NT2/D1 (cell line): ENCODE results near the gene C4orf51.
"Not testable (repeated sequence)": the region's sequence is repeated elsewhere in the genome, so short reads cannot be mapped to it uniquely, and the experiment has no call there.

Source experiments
- DNase-seq: peaks from one replicate; pipeline ENCODE4 v3.0.0-alpha.2; 2011; ENCODE audit warnings: low read depth, low spot score
- H3K27me3 ChIP-seq: 2 replicates; pipeline ENCODE4 v1.6.0; 2011; ENCODE audit warnings: mild to moderate bottlenecking; ENCODE audit not compliant: insufficient read length, insufficient read depth
- H3K36me3 ChIP-seq: 2 replicates; pipeline ENCODE4 v1.6.1; 2011; ENCODE audit warnings: mild to moderate bottlenecking, low read length, mixed read lengths; ENCODE audit not compliant: insufficient read depth, insufficient read length
- H3K4me1 ChIP-seq: 2 replicates; pipeline ENCODE4 v1.5.1; 2011; ENCODE audit not compliant: insufficient read depth, insufficient read length
- H3K4me3 ChIP-seq: 2 replicates; pipeline ENCODE4 v1.5.1; 2011; ENCODE audit warnings: low read depth; ENCODE audit not compliant: insufficient read length
- H3K9ac ChIP-seq: 2 replicates; pipeline ENCODE4 v1.6.0; 2011; ENCODE audit warnings: low read depth; ENCODE audit not compliant: insufficient read length
- H3K9me3 ChIP-seq: 2 replicates; pipeline ENCODE4 v1.5.1; 2011; ENCODE audit warnings: mild to moderate bottlenecking, low read length; ENCODE audit not compliant: insufficient read depth
- SUZ12 ChIP-seq: IDR thresholded peaks from 2 replicates; pipeline ENCODE4 v1.6.1; 2011; ENCODE audit not compliant: insufficient read length, insufficient read depth; ENCODE audit errors: extremely low read depth
- YY1 ChIP-seq: IDR thresholded peaks from 2 replicates; pipeline ENCODE4 v1.6.1; 2011; ENCODE audit not compliant: insufficient read length, insufficient read depth
- ZNF274 ChIP-seq: IDR thresholded peaks from 2 replicates; pipeline ENCODE4 v1.6.1; 2011; ENCODE audit warnings: mild to moderate bottlenecking, low read depth, low read length

Gene C4orf51

GRCh38 chr4:145679991-145680455 lies at the start of gene C4orf51:
Gene C4orf51, plus strand, starts transcription at chr4:145680146. Its CDS starts 58 bp downstream, at chr4:145680204.
- DNase-seq, result no peak
- Histone ChIP-seq H3K36me3 (no peaks in the 10 kb centered on the region), H3K9me3 (no peaks in the 10 kb centered on the region), H3K4me3 (no peak within 1 kb of the TSS), H3K27me3 (no peaks in the 10 kb centered on the region), H3K4me1 (no peaks in the 10 kb centered on the region), H3K9ac (no peak within 1 kb of the TSS)
- TF ChIP-seq ZNF274, result no peak
- TF ChIP-seq SUZ12, result no peak
- TF ChIP-seq YY1, result no peak

GRCh38 chr4:145635117-145635516 lies 44.8 kb upstream of the C4orf51 start:
- Histone ChIP-seq H3K27me3 (no peaks in the 10 kb centered on the region), H3K4me1 (no peaks in the 10 kb centered on the region), H3K9me3 (no peaks in the 10 kb centered on the region), H3K9ac (no peak overlapping the region), H3K36me3 (no peaks in the 10 kb centered on the region), H3K4me3 (no peak overlapping the region)
- no peak for DNase-seq
- TF ChIP-seq SUZ12, result no peak
- no peak for TF ChIP-seq YY1
- no peak for TF ChIP-seq ZNF274

- H3K4me1 ChIP-seq, result no peaks in the 10 kb centered on the region
- H3K27me3 ChIP-seq, result no peaks in the 10 kb centered on the region
- TF ChIP-seq SUZ12, result no peak
- TF ChIP-seq YY1, result no peak
- TF ChIP-seq ZNF274, result no peak
- DNase-seq, result no peak
- H3K36me3 ChIP-seq, result no peaks in the 10 kb centered on the region
- no peak overlapping the region for H3K4me3 ChIP-seq
- H3K9ac ChIP-seq, result no peak overlapping the region
- no peaks in the 10 kb centered on the region for H3K9me3 ChIP-seq
These were observed 44.3 kb upstream of the C4orf51 start for GRCh38 chr4:145635630-145636029.

- Histone ChIP-seq H3K4me1 (no peaks in the 10 kb centered on the region), H3K9me3 (no peaks in the 10 kb centered on the region), H3K4me3 (no peak overlapping the region), H3K9ac (no peak overlapping the region), H3K36me3 (no peaks in the 10 kb centered on the region), H3K27me3 (no peaks in the 10 kb centered on the region)
- TF ChIP-seq ZNF274 (no peak), YY1 (no peak)
- no peak for DNase-seq
These were observed 40.7 kb upstream of the C4orf51 start for GRCh38 chr4:145639186-145639698.

GRCh38 chr4:145640236-145640635 lies 39.7 kb upstream of the C4orf51 start:
- not testable (repeated sequence) for H3K9ac ChIP-seq, H3K27me3 ChIP-seq, H3K4me1 ChIP-seq, H3K9me3 ChIP-seq, H3K36me3 ChIP-seq, H3K4me3 ChIP-seq, DNase-seq

GRCh38 chr4:145643295-145643694 lies 36.7 kb upstream of the C4orf51 start:
- Histone ChIP-seq H3K4me1 (no peaks in the 10 kb centered on the region), H3K4me3 (no peak overlapping the region), H3K27me3 (no peaks in the 10 kb centered on the region), H3K9me3 (no peaks in the 10 kb centered on the region), H3K36me3 (no peaks in the 10 kb centered on the region), H3K9ac (no peak overlapping the region)
- no peak for DNase-seq
- no peak for TF ChIP-seq SUZ12
- no peak for TF ChIP-seq ZNF274
- TF ChIP-seq YY1, result no peak

GRCh38 chr4:145644699-145645098 lies 35.2 kb upstream of the C4orf51 start:
- Histone ChIP-seq H3K36me3 (no peaks in the 10 kb centered on the region), H3K27me3 (no peaks in the 10 kb centered on the region), H3K9ac (no peak overlapping the region), H3K9me3 (no peaks in the 10 kb centered on the region), H3K4me1 (no peaks in the 10 kb centered on the region), H3K4me3 (no peak overlapping the region)
- TF ChIP-seq ZNF274 (no peak), YY1 (no peak), SUZ12 (no peak)
- no peak for DNase-seq

GRCh38 chr4:145656156-145656555 lies 23.8 kb upstream of the C4orf51 start:
- H3K4me1 ChIP-seq, result no peaks in the 10 kb centered on the region
- no peak overlapping the region for H3K4me3 ChIP-seq
- no peak for TF ChIP-seq YY1
- TF ChIP-seq SUZ12, result no peak
- no peak for TF ChIP-seq ZNF274
- peaks cover 11% of the 10 kb centered on the region; the same call in 1 of the 2 replicates for H3K9me3 ChIP-seq
- H3K9ac ChIP-seq, result no peak overlapping the region
- no peak for DNase-seq
- H3K27me3 ChIP-seq, result no peaks in the 10 kb centered on the region
- H3K36me3 ChIP-seq, result no peaks in the 10 kb centered on the region
